Effector memory CD8-positive, alpha-beta T cell (primary cell): Measurements from ENCODE around the gene GALNT15.

Experiments
- ATAC-seq: fragments of 150-1000 bp; cut with Tn5 transposase; replicated peaks from 2 replicates; pipeline ENCODE4 v1.10.0; 2021; ENCODE audit warnings: mild to moderate bottlenecking, moderate library complexity
- DNase-seq, 3 experiments: peaks; one replicate each; pipeline ENCODE4 v3.0.0; 2021
- H3K27ac Mint-ChIP-seq, 2 donors: one replicate each; pipeline ENCODE4 v1.8.0; 2022; ENCODE audit warnings: mild to moderate bottlenecking in 2 of 2, mixed read lengths in 2 of 2, moderate library complexity in 2 of 2
- H3K27me3 Mint-ChIP-seq, 2 donors: one replicate each; pipeline ENCODE4 v1.8.0; 2022; ENCODE audit warnings: mixed read lengths in 2 of 2
- H3K36me3 Mint-ChIP-seq: one replicate; pipeline ENCODE4 v1.8.0; 2022; ENCODE audit warnings: mild to moderate bottlenecking, moderate library complexity, mixed read lengths; ENCODE audit not compliant: insufficient read depth
- H3K4me1 Mint-ChIP-seq, 2 donors: one replicate each; pipeline ENCODE4 v1.8.0; 2022; ENCODE audit warnings: low read depth in 2 of 2, mixed read lengths in 2 of 2
- H3K4me3 Mint-ChIP-seq, 2 donors: one replicate each; pipeline ENCODE4 v1.8.0; 2022; ENCODE audit warnings: mild to moderate bottlenecking in 2 of 2, mixed read lengths in 2 of 2, moderate library complexity in 2 of 2
- H3K9me3 Mint-ChIP-seq, 2 donors: one replicate each; pipeline ENCODE4 v1.8.0; 2022; ENCODE audit warnings: mixed read lengths in 2 of 2

Gene GALNT15

DNA sequence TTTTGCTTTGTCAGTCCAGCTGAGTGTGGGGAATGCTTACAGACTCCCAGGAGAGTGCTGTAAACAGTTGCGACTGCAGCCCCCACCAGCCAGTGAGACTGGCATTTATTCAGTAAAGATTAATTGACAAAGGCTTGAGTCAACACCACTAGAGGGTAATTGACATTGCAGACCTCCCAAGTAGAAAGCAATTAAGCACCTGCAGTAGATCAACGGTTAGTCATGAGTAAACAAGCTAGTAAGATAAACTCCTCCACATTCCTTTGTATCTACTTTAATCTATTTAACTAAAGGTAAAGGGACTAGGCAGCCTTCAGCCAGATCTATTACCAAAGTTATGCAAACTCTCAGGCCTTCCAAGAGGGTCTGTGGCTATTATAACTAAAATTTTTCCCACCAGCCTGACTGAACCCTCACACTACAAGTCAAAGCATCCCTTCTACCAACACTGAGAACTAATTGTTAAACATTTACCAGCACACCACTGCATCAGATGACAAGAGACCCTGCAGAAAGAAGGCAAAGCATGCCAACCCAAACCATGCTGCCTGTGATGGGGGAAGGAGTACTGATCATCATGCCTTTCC, 30.5 kb upstream of the GALNT15 start:
- H3K9me3 Mint-ChIP-seq = no peaks in the 10 kb centered on the region
- H3K27me3 Mint-ChIP-seq = peaks cover 13 to 43% of the 10 kb centered on the region in 2 donors
- DNase-seq (no peak), ATAC-seq (no peak)
- H3K4me1 Mint-ChIP-seq = no peaks in the 10 kb centered on the region
- no peak overlapping the region for H3K4me3 Mint-ChIP-seq
- no peak overlapping the region for H3K27ac Mint-ChIP-seq
- no peaks in the 10 kb centered on the region for H3K36me3 Mint-ChIP-seq

- no peaks in the 10 kb centered on the region for H3K36me3 Mint-ChIP-seq
- DNase-seq (no peak), ATAC-seq (no peak)
- H3K27me3 Mint-ChIP-seq = peaks cover 3 to 41% of the 10 kb centered on the region in 2 donors
- H3K9me3 Mint-ChIP-seq = no peaks in the 10 kb centered on the region
- no peak overlapping the region for H3K4me3 Mint-ChIP-seq
- H3K4me1 Mint-ChIP-seq = no peaks in the 10 kb centered on the region
- H3K27ac Mint-ChIP-seq = no peak overlapping the region
Measured at GRCh38 chr3:16145176-16145575, 29.3 kb upstream of the GALNT15 start.

GRCh38 chr3:16146015-16146730, 28.3 kb upstream of the GALNT15 start:
- no peak overlapping the region for H3K27ac Mint-ChIP-seq
- no peaks in the 10 kb centered on the region for H3K36me3 Mint-ChIP-seq
- H3K27me3 Mint-ChIP-seq = peaks cover 1 to 36% of the 10 kb centered on the region in 2 donors
- H3K4me1 Mint-ChIP-seq = no peaks in the 10 kb centered on the region
- no peaks in the 10 kb centered on the region for H3K9me3 Mint-ChIP-seq
- H3K4me3 Mint-ChIP-seq = no peak overlapping the region
- ATAC-seq (no peak), DNase-seq (no peak)

DNA sequence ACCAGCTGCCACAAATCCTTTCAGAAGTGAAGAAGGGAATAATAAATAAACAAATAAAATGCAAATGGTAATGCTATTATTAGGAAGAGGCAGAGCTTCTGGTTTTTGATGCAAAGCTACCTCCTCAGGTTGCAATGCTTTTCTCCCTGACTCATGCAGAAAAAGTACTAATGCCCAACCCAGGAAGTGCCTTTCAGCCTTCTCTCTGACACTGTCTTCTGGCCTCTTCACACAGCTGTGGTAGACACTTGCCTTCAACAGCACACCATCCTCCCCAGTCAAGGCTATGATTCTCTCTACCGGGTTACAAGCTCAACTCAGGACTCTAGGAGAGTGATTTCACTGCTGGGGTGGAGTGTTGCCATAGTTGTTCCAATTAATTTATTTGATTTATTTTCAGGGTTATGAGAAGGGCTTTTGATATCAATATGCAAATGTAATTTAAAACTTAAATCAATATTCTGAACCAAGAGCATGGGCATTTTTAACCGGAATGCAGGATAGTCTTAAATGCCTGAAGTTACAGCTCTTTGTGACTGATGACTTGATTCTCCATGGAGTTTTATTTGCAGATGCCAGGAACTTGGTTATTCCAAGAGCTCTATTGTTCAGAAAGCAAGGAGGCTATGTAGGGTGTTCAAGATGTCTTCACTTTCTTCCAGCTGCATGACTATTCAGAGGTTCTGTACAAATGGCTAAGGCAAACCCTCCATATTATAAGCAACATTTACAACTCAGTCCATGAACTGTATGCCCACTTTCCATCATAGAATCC, 27.1 kb upstream of the GALNT15 start:
- peak in 1 of 3 experiments; percentile 4 for DNase-seq
- Mint-ChIP-seq H3K4me3 (no peak overlapping the region), H3K4me1 (no peaks in the 10 kb centered on the region), H3K27ac (peak overlapping the region in 1 of 2 donors; percentile 49), H3K36me3 (no peaks in the 10 kb centered on the region), H3K27me3 (peaks cover 9 to 37% of the 10 kb centered on the region in 2 donors), H3K9me3 (no peaks in the 10 kb centered on the region)
- ATAC-seq = no peak

DNA sequence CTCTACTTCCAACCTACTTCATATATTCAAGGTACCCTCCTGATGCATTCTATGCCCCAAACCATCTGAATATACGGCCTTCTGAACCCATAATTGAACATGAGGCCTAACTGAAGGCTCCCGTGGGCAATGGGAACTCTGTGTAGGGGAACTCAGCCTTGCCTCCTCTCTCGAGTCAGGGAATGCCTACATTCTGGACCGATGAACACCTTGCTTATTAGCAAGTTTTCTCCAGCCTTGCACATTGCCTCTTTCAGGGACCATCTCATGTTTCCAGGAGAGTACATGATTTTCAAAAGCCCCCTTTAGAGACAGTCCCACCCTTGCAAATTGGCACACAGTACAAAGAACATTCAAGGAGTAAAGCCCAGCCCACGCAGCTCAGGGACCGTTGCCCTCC, 26.3 kb upstream of the GALNT15 start:
- H3K27ac Mint-ChIP-seq = peak overlapping the region in 1 of 2 donors; percentile 70
- H3K27me3 Mint-ChIP-seq = peaks cover 16 to 45% of the 10 kb centered on the region in 2 donors
- ATAC-seq (no peak), DNase-seq (no peak)
- H3K36me3 Mint-ChIP-seq = no peaks in the 10 kb centered on the region
- peaks cover 2 to 7% of the 10 kb centered on the region in 2 donors for H3K9me3 Mint-ChIP-seq
- H3K4me3 Mint-ChIP-seq = no peak overlapping the region
- no peaks in the 10 kb centered on the region for H3K4me1 Mint-ChIP-seq

- no peak for ATAC-seq
- peak in 1 of 3 experiments; percentile 3 for DNase-seq
- Mint-ChIP-seq H3K36me3 (no peaks in the 10 kb centered on the region), H3K9me3 (peaks cover 2 to 8% of the 10 kb centered on the region in 2 donors), H3K4me3 (peak overlapping the region in 1 of 2 donors; percentile 9), H3K27me3 (peaks cover 17 to 48% of the 10 kb centered on the region in 2 donors), H3K4me1 (no peaks in the 10 kb centered on the region), H3K27ac (peak overlapping the region in 1 of 2 donors; percentile 70)
Measured at GRCh38 chr3:16148783-16149182, 25.7 kb upstream of the GALNT15 start.

- Mint-ChIP-seq H3K27me3 (peaks cover 17 to 39% of the 10 kb centered on the region in 2 donors), H3K4me1 (no peaks in the 10 kb centered on the region), H3K9me3 (peaks cover 2 to 8% of the 10 kb centered on the region in 2 donors), H3K4me3 (no peak overlapping the region), H3K27ac (no peak overlapping the region), H3K36me3 (no peaks in the 10 kb centered on the region)
- DNase-seq = no peak
- ATAC-seq = no peak
Measured at GRCh38 chr3:16150285-16150684, 24.2 kb upstream of the GALNT15 start.

DNA sequence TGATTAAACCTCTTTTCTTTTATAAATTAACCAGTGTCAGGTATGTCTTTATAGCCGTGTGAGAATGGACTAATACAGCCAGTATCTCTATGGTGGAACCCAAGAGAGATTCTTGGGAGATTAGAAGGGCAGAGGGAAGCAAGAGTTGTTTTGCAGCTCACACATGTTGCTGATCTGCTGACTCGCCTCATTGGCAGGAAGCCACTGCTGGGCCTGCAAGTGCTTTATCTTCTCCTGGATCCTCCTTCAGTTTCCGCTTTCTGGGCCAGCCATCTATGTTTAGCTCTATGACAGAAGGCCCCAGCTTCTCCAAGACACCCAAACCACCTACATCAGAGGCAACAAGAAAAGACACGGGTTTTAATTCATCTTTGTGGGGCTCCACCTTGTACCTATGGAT, 23.4 kb upstream of the GALNT15 start:
- peaks cover 2 to 8% of the 10 kb centered on the region in 2 donors for H3K9me3 Mint-ChIP-seq
- peaks cover 0 to 2% of the 10 kb centered on the region in 2 donors for H3K4me1 Mint-ChIP-seq
- no peak for DNase-seq
- no peak overlapping the region for H3K27ac Mint-ChIP-seq
- no peak overlapping the region for H3K4me3 Mint-ChIP-seq
- no peak for ATAC-seq
- no peaks in the 10 kb centered on the region for H3K36me3 Mint-ChIP-seq
- H3K27me3 Mint-ChIP-seq = peaks cover 17 to 33% of the 10 kb centered on the region in 2 donors

GRCh38 chr3:16168211-16168610, 6.3 kb upstream of the GALNT15 start:
- Mint-ChIP-seq H3K27me3 (peaks cover 50 to 53% of the 10 kb centered on the region in 2 donors), H3K36me3 (no peaks in the 10 kb centered on the region), H3K4me3 (no peak overlapping the region), H3K27ac (no peak overlapping the region), H3K9me3 (peaks cover 0 to 3% of the 10 kb centered on the region in 2 donors), H3K4me1 (no peaks in the 10 kb centered on the region)
- ATAC-seq = no peak
- DNase-seq = no peak

DNA sequence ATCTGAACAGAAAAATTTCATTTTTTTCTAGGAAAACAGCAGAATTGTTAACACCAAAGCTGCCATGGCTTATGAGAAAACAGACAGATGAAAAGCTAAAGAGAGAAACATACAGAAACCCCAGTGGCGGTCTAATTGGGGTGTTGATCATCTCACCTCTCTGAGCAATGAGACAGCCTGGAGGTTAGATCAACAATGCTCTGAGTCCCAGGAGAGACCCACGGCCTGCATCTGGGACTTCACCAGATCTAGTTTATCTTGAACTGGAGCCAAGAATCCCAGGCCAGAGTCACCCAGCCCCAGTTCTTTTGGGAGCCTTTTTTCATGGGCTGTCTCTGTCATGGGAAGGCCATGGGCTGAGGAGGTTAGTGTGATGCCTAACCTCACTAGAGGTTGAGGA, 3.5 kb upstream of the GALNT15 start:
- ATAC-seq (no peak), DNase-seq (no peak)
- Mint-ChIP-seq H3K4me3 (no peak overlapping the region), H3K27ac (no peak overlapping the region), H3K4me1 (no peaks in the 10 kb centered on the region), H3K27me3 (peaks cover 39 to 40% of the 10 kb centered on the region in 2 donors), H3K9me3 (no peaks in the 10 kb centered on the region), H3K36me3 (no peaks in the 10 kb centered on the region)

- DNase-seq = no peak
- ATAC-seq = no peak
- Mint-ChIP-seq H3K4me1 (no peaks in the 10 kb centered on the region), H3K9me3 (no peaks in the 10 kb centered on the region), H3K36me3 (no peaks in the 10 kb centered on the region), H3K4me3 (no peak overlapping the region), H3K27ac (no peak overlapping the region), H3K27me3 (peaks cover 31 to 38% of the 10 kb centered on the region in 2 donors)
Measured at GRCh38 chr3:16171825-16172224, 2.7 kb upstream of the GALNT15 start.

GRCh38 chr3:16173283-16174025, 1.0 kb upstream of the GALNT15 start:
- H3K9me3 Mint-ChIP-seq = no peaks in the 10 kb centered on the region
- DNase-seq = no peak
- H3K4me3 Mint-ChIP-seq = no peak overlapping the region

DNA sequence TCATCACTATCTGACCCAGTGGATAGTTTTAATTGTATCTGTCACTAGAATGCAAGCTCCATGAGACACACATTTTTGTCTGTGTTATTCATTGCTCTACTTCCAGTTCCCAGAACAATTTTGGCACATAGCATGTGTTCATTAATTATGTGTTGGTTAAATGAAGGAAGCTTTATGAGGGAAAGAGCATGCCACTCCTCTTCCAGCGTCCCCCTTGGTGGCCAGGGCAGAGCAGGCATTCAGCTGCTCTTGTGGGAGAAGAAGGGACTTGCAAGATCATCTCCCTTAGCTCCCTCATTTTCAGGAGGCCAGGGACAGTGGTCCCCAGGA, 489 bp upstream of the GALNT15 start:
- no peaks in the 10 kb centered on the region for H3K36me3 Mint-ChIP-seq
- peaks cover 4 to 6% of the 10 kb centered on the region in 2 donors for H3K4me1 Mint-ChIP-seq
- H3K9me3 Mint-ChIP-seq = no peaks in the 10 kb centered on the region
- peaks cover 35 to 54% of the 10 kb centered on the region in 2 donors for H3K27me3 Mint-ChIP-seq
- ATAC-seq (no peak), DNase-seq (no peak)
- H3K27ac Mint-ChIP-seq = no peak overlapping the region
- no peak overlapping the region for H3K4me3 Mint-ChIP-seq

More at GRCh38 chr3:16173283-16174025, 1.0 kb upstream of the GALNT15 start:
- ATAC-seq = no peak
- H3K27ac Mint-ChIP-seq = no peak overlapping the region
- H3K27me3 Mint-ChIP-seq = peaks cover 31 to 49% of the 10 kb centered on the region in 2 donors
- H3K36me3 Mint-ChIP-seq = no peaks in the 10 kb centered on the region
- peaks cover under 1 to 1% of the 10 kb centered on the region in 2 donors for H3K4me1 Mint-ChIP-seq
